Adipocyte (in vitro differentiated cells): ENCODE results near the gene DAPK3.

ENCODE experiments used
- DNase-seq: peaks from one replicate; pipeline ENCODE4 v3.0.0-alpha.2; 2015; ENCODE audit warnings: low read depth
- H3K27me3 ChIP-seq: replicated peaks from 2 replicates; pipeline ENCODE4 v1.7.0; 2013; ENCODE audit warnings: mild to moderate bottlenecking, low read length, moderate library complexity; ENCODE audit not compliant: control insufficient read depth, insufficient read depth
- H3K36me3 ChIP-seq: 2 replicates; pipeline ENCODE4 v1.7.0; 2013; ENCODE audit warnings: low read length, mild to moderate bottlenecking, moderate library complexity; ENCODE audit not compliant: control insufficient read depth, insufficient read depth, severe bottlenecking
- H3K4me1 ChIP-seq: 2 replicates; pipeline ENCODE4 v1.7.0; 2013; ENCODE audit warnings: mild to moderate bottlenecking, low read length, moderate library complexity; ENCODE audit not compliant: control insufficient read depth, insufficient read depth
- H3K4me3 ChIP-seq: 2 replicates; pipeline ENCODE4 v1.7.0; 2013; ENCODE audit warnings: mild to moderate bottlenecking, low read length, moderate library complexity
- H3K9ac ChIP-seq: 2 replicates; pipeline ENCODE4 v1.7.0; 2013; ENCODE audit warnings: mild to moderate bottlenecking, low read length, moderate library complexity
- H3K9me3 ChIP-seq: 2 replicates; pipeline ENCODE4 v1.7.0; 2013; ENCODE audit warnings: mild to moderate bottlenecking, low read length, moderate library complexity; ENCODE audit not compliant: control insufficient read depth

Gene DAPK3

DNA sequence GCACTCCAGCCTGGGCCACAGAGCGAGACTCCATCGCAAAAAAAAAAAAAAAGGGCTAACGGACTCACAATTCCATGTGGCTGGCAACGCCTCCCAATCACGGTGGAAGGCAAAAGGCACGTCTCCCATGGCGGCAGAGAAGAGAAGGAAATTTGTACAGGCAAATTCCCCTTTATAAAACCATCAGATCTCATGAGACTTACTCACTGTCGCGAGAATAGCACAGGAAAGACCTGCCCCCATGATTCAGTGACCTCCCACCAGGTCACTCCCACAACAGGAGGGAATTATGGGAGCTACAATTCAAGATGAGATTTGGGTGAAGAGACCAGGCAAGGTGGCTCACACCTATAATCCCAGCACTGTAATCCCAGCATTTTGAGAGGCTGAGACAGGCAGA lies 56.7 kb downstream of the DAPK3 start:
- H3K9me3 ChIP-seq = peaks cover 6% of the 10 kb centered on the region
- no peak for DNase-seq
- no peaks in the 10 kb centered on the region for H3K4me1 ChIP-seq
- no peak overlapping the region for H3K4me3 ChIP-seq
- H3K9ac ChIP-seq = no peak overlapping the region
- H3K27me3 ChIP-seq = no peaks in the 10 kb centered on the region
- no peaks in the 10 kb centered on the region for H3K36me3 ChIP-seq

DNA sequence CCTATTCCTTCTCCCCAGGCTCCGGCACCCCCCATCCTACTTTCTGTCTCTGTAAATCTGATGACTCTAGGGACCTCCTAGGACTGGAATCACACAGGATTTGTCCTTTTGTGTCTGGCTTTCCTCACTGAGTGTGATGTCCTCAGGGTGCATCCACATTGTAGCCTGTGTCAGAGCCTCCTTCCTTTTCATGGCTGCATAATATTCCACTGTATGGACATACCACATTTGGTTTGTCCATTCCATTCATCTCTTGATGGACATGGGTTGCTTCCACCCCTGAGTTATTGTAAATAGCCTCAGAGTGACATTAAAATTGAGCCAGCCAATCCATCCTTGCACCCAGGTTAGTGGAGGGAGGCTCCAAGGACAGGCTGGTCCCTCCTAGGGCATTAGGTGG lies 60.8 kb downstream of the DAPK3 start:
- peaks cover 8% of the 10 kb centered on the region for H3K27me3 ChIP-seq
- peaks cover 6% of the 10 kb centered on the region for H3K9me3 ChIP-seq
- no peaks in the 10 kb centered on the region for H3K4me1 ChIP-seq
- no peak for DNase-seq
- H3K4me3 ChIP-seq = no peak overlapping the region
- no peak overlapping the region for H3K9ac ChIP-seq
- H3K36me3 ChIP-seq = no peaks in the 10 kb centered on the region
